Amniotic stem cell (primary cell): ENCODE measurements around the gene NOP14.
"Not testable (repeated sequence)": the region's sequence is repeated elsewhere in the genome, so short reads cannot be mapped to it uniquely, and the experiment has no call there.

Experiments
- DNase-seq: peaks from one replicate; lab custom pipeline; 2025; lab: John Stamatoyannopoulos, UW

NOP14 gene

GRCh38 chr4:2961811-2962441, 1.3 kb downstream of the NOP14 start:
- no peak for DNase-seq

GRCh38 chr4:2961421-2961810, 1.8 kb downstream of the NOP14 start:
- DNase-seq, result no peak

- not testable (repeated sequence) for DNase-seq
These were observed 2.8 kb downstream of the NOP14 start for GRCh38 chr4:2960450-2960849.

DNA sequence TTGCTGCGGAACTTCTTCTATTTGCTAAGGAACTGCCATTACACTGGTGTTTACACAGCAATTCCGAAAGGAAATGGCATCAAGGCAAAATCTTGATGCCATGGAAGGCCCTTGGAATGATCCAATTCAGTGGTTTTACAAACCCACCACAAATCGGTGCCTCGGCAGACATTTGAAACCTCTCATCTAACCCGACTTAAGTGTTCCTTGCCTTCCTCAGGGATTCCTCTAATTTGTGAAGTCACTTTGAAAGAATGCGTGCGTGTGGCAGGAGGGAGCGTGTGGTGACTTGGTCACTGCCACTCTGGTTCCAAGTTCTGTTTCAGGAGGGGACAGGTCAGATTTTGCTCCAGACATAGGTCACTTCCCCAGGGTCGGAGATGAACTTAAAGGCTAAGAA, 4.8 kb downstream of the NOP14 start:
- no peak for DNase-seq

- not testable (repeated sequence) for DNase-seq
These were observed 7.8 kb downstream of the NOP14 start for GRCh38 chr4:2955186-2956044.

DNA sequence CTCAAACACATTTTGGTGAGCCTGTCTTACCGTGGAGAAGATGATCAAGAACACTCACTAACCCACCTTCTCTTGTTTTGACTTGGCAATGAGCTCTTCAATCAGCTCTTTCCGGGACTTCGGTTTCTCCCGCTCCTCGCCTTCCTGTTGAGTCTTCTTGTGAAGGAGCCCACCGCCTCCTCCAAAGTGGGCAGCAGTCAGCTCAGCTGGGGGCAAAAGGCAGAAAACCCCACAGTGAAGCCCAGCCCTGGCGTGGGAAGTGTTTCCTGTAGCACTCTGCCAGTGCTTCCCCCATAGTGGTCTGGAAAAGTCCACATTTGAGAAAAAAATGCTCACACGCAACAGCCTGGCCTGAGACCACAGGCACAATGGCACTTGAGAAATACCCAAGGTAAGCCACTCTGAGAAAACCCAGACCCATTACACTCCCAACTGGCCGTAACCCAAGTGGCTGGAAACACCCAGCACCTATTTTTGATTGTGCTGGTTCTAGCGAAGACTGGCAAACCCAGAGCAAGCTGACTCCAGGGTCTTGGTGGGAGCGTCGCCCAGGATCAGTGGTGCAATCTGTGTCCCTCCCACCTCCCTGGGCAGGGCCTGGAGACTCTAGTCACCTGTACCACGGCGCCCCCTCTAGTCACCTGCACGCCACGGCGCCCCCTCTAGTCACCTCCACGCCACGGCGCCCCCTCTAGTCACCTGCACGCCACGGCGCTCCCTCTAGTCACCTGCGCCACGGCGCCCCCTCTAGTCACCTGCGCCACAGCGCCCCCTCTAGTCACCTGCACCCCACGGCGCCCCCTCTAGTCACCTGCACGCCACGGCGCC, 8.6 kb downstream of the NOP14 start:
- DNase-seq, result no peak

DNA sequence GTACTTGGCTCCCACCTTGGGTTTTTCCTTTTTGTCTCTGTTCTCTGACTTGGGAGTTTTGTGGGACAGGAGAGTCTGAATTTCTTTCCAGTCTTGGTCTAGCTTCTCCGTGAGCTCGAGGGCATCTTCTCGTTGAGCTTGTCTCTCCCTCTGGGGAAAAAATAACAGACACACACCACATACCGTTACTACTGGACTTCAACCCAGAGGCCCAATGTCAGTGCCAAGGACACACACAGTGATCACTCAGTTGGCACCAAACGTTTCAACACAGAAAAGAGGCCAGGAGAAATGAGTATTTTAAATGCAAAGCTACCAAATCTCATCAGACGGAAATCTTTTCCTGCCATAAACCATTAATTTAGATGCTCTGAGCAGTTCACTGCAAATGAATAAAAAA, 9.7 kb downstream of the NOP14 start:
- no peak for DNase-seq

- DNase-seq, result no peak
These were observed 12.8 kb downstream of the NOP14 start for GRCh38 chr4:2950221-2950989.

- DNase-seq, result no peak
These were observed 13.5 kb downstream of the NOP14 start for GRCh38 chr4:2949782-2950125.

DNA sequence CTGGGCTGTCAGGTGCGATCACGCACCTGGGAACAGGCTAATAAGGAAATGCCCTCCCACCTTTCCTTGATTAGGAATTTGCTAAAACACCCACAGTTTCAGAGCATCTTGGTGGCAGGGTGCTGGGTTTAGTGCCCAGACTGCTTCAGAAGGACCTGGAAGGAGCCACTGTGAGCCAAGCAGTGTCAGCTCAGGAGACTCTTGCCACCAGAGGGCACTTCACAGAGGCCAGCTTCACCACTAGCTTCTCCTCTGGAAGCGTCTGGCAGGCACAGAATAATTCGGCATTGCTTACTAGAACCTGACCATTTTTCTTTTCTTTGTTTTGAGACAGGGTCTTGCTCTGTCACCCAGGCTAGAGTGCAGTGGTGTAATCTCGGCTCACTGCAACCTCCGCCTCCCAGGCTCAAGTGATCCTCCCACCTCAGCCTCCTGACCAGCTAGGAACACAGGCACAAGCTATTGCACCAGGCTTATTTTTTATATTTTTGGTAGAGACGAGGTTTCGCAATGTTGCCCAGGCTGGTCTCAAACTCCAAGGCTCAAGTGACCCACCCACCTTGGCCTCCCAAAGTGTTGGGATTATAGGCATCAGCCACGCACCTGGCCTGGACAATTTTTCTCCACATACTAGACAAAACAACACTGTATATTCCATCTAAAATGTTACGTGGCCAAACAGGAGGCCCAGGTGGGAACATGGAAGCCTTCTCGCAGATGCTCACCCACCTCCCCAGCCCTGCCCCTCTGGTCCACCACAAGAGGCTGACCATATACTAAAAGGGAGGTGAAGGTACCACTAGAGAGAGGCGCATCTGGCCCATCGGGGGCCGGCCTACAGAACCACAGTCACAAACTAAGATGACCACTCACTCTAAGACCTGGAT, 14.1 kb downstream of the NOP14 start:
- no peak for DNase-seq

DNA sequence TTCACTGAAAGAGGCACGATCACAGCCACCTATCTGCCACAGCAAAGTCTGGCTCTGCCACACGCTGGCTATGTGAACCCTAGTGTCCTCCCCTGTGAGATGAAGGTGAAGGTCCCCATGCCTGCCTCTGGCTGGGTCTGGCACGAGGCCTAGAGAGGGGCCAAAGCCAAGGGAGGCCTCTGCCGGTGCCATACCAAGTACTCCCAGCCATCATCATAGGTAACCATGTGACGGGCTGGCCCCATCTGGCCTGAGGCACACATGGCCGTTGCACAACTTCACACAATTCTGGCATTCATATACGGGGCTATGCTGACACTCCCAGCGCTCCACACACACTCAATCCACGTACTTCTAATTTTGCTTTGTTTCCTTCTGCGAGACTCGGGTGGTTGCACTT, 15.3 kb downstream of the NOP14 start:
- no peak for DNase-seq

DNA sequence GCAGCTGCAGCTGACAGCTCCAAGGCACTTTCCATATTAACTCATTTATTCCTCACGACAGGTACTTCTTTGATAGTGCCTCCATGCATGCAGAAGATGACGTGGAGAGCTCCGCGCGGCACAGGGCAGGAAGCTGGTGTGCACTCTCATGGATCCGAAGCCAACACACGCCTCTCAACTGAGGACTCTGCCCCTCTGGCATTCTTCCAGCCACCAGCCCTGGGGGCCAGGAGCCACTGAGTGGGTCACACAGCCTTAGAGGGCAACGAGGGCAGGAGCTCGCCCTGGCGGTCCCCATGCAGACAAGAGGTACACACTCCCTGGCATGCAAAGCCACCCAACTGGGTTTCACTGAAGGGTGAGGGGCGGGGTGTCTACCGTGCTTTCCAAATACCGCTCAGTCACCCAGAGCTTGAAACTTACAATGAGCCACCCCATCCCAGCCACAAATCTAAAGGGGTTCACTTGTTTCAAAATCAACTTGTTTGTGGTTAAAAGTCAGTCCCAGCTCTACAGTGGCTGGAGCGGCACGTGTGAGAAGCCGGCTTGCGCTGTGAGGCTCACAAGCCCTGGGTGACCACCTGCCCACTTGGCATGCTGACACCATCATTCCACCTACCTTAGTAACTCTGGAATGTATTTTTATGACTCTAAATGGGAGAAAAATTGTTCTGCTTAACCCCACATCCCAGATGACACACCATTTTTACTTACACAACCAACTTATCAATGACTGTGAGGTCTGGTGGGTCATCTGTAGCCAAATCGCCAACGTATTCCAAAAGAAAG, 16.2 kb downstream of the NOP14 start:
- no peak for DNase-seq

GRCh38 chr4:2945619-2946604, 17.3 kb downstream of the NOP14 start:
- not testable (repeated sequence) for DNase-seq

DNA sequence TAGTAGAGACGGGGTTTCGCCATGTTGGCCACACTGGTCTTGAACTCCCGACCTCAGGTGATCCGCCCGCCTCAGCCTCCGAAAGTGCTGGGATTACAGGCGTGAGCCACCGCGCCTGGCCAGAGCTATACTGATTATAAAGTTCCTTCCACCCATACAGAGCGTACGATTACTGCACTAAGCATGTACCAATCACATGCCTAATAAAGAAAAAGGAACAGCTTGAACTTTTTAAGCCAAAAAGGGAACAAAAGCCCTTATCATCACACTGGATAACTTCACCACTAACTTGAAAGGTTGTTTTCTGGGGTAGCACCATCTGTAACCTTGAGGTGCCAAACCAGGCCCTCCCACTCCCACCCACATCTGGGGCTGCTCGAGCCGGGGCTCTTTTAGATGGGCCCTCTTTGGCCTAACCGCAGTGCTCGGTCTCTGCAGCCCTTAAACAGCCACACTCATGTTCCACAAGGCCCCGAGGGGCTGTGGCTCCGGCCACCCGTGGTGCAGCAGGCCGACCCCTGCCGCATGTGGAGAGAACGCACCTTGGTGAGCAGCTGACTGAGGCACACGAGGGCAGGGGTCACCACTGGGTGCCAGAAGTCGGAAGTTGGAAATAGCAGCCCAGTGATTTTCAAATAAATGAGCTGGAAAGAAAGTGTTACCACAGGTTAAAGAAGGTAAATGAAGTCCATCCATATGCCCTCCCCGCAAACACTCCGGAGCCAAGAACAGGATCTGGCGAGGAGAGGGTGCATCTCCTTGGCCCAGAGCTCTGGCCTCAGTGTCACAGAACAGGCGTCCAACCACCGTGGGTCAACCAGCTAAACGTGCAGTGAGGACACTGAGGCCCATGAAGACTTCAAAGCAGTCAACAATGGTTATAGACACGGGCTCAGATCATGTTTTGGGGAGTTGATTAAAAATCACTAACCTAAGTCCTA, 18.4 kb downstream of the NOP14 start:
- no peak for DNase-seq

- no peak for DNase-seq
These were observed 19.1 kb downstream of the NOP14 start for GRCh38 chr4:2944091-2944482.

DNA sequence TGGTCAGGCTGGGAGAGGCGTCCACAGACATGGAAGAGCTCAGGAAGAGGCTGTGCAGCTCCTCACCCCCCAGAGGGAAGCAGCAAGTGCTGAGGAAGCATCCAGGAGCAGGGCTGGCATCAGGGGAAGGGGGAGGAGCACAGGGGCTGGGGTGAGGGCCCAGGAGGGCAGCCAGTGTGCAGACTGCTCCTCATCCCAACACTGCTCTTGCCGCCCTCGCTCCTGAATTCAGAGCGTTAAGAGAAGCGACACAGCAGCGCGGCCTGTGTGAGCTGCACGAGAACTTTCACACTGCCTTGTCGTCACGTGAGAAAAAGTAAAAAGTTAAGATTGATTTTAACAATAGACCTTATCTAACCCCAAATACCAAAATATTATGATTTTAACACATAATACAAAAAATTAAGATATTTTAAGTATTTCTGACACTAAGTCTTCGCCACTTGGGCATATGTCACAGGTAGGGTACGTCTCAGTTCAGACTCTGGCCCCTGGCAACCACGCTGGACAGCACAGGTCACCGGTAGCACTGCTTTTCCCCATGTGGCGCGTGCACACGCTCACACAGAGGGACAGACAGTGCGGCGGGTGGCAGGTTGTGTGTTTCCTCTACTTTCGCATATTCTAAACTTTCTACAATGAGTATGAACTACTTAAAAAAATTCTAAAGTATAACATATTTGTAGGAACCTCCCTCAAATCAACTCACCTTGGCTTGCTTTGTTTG, 19.7 kb downstream of the NOP14 start:
- DNase-seq, result no peak
